ENCODE measurements around the gene KLRK1. TPM values are rescaled to one million over a fixed set of nuclear protein-coding genes. Genes with fewer than 3 reads are reported as not detected.
"Not testable (repeated sequence)": the region's sequence is repeated elsewhere in the genome, so short reads cannot be mapped to it uniquely, and the experiment has no call there.

Gene KLRK1
- total RNA-seq, 4 donors from 2014 or later: 0.76 to 2.9 (median 0.76) TPM; not detected in 1

DNA sequence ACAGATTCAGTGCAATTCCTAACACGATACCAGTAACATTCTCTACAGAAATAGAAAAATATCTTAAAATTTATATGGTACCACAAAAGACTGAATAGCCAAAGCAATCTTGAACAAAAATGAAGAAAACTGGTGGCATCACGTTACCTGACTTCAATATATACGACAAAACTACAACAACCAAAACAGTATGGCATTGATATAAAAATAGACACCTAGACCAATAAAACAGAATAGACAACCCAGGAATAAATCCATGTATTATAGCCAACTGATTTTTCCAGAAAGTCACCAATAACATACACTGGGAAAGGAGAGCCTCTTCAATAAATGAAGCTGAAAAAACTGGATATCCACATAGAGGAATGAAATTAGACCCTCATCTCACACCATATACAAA, 5.7 kb downstream of the KLRK1 start:
- no peak overlapping the region for H3K4me3 ChIP-seq
- H3K4me1 ChIP-seq: no peaks in the 10 kb centered on the region
- TF ChIP-seq POLR2A (IDR thresholded peaks at IDR 0.05): no peak
- no peak for TF ChIP-seq CTCF (IDR thresholded peaks at IDR 0.05)
- H3K36me3 ChIP-seq: no peaks in the 10 kb centered on the region
- intact Hi-C loops (cut with DNase I; ENCODE audit: low total_unique reads): no loop called here
- H3K27ac ChIP-seq: no peak overlapping the region
- H3K9me3 ChIP-seq: no peaks in the 10 kb centered on the region
- H3K27me3 ChIP-seq: no peaks in the 10 kb centered on the region
- DNase-seq: no peak

GRCh38 chr12:10381928-10382628, 7.8 kb downstream of the KLRK1 start:
- DNase-seq: no peak
- Histone ChIP-seq H3K27ac (no peak overlapping the region), H3K27me3 (no peaks in the 10 kb centered on the region), H3K36me3 (no peaks in the 10 kb centered on the region), H3K9me3 (no peaks in the 10 kb centered on the region), H3K4me3 (no peak overlapping the region), H3K4me1 (no peaks in the 10 kb centered on the region)
- intact Hi-C loops (cut with DNase I; ENCODE audit: low total_unique reads): no loop called here
- TF ChIP-seq POLR2A (IDR thresholded peaks at IDR 0.05) (no peak), CTCF (IDR thresholded peaks at IDR 0.05) (no peak)

DNA sequence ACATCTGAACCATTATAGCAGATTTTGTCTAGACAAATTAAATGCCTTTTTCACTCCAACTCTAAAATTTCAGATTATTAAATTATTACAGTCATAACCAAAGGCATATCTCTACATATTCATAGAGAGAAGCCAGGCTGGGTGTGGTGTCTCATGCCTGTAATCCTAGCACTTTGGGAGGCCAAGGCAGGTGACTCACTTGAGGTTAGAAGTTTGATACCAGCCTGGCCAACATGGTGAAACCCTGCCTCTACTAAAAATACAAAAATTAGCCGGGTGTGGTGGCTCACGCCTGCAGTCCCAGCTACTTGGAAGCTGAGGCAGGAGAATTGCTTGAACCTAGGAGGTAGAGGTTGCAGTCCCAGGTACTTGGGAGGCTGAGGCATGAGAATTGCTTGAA, 11.1 kb downstream of the KLRK1 start:
- H3K4me3 ChIP-seq; H3K36me3 ChIP-seq; H3K4me1 ChIP-seq; DNase-seq; H3K27me3 ChIP-seq; intact Hi-C loops (cut with DNase I; ENCODE audit: low total_unique reads); H3K9me3 ChIP-seq; H3K27ac ChIP-seq: not testable (repeated sequence)

DNA sequence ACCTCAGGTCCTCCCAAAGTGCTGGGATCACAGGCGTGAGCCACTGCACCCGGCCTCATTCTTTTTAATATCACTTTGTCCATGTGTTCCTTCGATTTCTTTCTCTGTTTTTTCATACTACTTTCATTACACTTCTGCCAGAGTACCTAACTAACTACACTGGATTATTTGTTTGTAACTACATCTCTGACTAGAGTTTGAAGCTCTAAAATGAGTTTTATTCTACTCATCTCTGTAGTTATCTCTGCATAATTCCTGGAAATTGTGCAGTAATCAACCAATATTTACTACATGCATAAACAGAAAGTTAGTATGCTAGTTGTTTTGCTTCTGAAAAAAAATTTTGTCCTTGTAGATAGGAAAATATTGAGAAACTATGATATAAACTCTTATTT, 15.2 kb downstream of the KLRK1 start:
- H3K27ac ChIP-seq: no peak overlapping the region
- H3K27me3 ChIP-seq: no peaks in the 10 kb centered on the region
- no peaks in the 10 kb centered on the region for H3K9me3 ChIP-seq
- no peaks in the 10 kb centered on the region for H3K4me1 ChIP-seq
- H3K36me3 ChIP-seq: no peaks in the 10 kb centered on the region
- H3K4me3 ChIP-seq: no peak overlapping the region
- intact Hi-C loops (cut with DNase I; ENCODE audit: low total_unique reads): no loop called here
- no peak for DNase-seq
- TF ChIP-seq POLR2A (IDR thresholded peaks at IDR 0.05) (no peak), CTCF (IDR thresholded peaks at IDR 0.05) (no peak)

GRCh38 chr12:10372559-10372958, 17.3 kb downstream of the KLRK1 start:
- H3K4me1 ChIP-seq: no peaks in the 10 kb centered on the region
- no peaks in the 10 kb centered on the region for H3K36me3 ChIP-seq
- no peak for DNase-seq
- no peak overlapping the region for H3K4me3 ChIP-seq
- H3K9me3 ChIP-seq: no peaks in the 10 kb centered on the region
- no peak overlapping the region for H3K27ac ChIP-seq
- intact Hi-C loops (cut with DNase I; ENCODE audit: low total_unique reads): no loop called here
- no peaks in the 10 kb centered on the region for H3K27me3 ChIP-seq
- no peak for TF ChIP-seq POLR2A (IDR thresholded peaks at IDR 0.05)
- no peak for TF ChIP-seq CTCF (IDR thresholded peaks at IDR 0.05)

GRCh38 chr12:10371893-10372535, 17.8 kb downstream of the KLRK1 start:
- DNase-seq; H3K27me3 ChIP-seq; H3K9me3 ChIP-seq; H3K4me3 ChIP-seq; H3K4me1 ChIP-seq; H3K27ac ChIP-seq; intact Hi-C loops (cut with DNase I; ENCODE audit: low total_unique reads); H3K36me3 ChIP-seq: not testable (repeated sequence)

Measured in uterus (tissue), 4 donors.